B cell (primary cell): ENCODE measurements around the gene LRRIQ4.

Source experiments
- EZH2 ChIP-seq: IDR thresholded peaks from 2 replicates; pipeline ENCODE4 v1.6.1; 2012; ENCODE audit warnings: borderline replicate concordance, low read depth, mild to moderate bottlenecking, moderate library complexity, low read length; ENCODE audit not compliant: insufficient read depth, poor library complexity, severe bottlenecking
- TF ChIP-seq, protein P1 (sequence below): fragments of 200-600 bp; IDR thresholded peaks from one replicate; pipeline ENCODE4 v1.8.0; 2022; ENCODE audit warnings: antibody characterized with exemption, mild to moderate bottlenecking

DNA sequence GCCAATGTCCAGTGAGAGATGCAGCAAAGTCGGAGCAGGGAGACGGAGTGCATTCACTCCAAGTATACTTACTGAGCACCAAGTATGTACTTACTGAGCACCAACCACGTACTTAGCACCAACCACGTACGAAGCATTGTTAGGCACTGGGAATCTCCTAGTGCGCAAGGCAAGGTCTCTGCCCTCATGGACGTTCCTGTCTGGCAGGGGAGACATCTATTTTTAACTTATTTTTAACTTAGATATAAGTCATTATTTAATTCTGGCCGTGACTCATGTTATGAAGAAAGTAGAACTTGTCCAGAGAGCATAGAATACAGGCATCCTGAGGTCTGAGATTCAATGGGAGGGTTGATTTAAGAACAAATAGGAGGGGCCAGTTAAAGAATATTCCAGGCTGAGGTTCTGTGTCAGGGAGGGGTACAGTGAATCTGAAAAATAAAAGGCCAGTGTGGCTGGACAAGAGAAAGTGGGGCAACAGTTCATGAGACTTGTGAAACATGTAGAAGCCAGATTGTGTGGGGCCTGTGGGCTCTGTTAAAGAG, 66.4 kb downstream of the LRRIQ4 start:
- TF ChIP-seq, protein P1, sequence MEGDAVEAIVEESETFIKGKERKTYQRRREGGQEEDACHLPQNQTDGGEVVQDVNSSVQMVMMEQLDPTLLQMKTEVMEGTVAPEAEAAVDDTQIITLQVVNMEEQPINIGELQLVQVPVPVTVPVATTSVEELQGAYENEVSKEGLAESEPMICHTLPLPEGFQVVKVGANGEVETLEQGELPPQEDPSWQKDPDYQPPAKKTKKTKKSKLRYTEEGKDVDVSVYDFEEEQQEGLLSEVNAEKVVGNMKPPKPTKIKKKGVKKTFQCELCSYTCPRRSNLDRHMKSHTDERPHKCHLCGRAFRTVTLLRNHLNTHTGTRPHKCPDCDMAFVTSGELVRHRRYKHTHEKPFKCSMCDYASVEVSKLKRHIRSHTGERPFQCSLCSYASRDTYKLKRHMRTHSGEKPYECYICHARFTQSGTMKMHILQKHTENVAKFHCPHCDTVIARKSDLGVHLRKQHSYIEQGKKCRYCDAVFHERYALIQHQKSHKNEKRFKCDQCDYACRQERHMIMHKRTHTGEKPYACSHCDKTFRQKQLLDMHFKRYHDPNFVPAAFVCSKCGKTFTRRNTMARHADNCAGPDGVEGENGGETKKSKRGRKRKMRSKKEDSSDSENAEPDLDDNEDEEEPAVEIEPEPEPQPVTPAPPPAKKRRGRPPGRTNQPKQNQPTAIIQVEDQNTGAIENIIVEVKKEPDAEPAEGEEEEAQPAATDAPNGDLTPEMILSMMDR = no peak
- TF ChIP-seq EZH2 = no peak
